Osteocyte (in vitro differentiated cells): ENCODE data around the gene METAP1. TPM values are rescaled to one million over a fixed set of nuclear protein-coding genes. Genes with fewer than 3 reads are reported as not detected.
A peak's percentile ranks its signal among the peaks of the same experiment; 100 is the strongest.

ENCODE experiments used
- DNase-seq: peaks from one replicate; pipeline ENCODE4 v3.0.0; 2021; ENCODE audit warnings: mixed read lengths; ENCODE audit not compliant: unreplicated experiment; ENCODE audit errors: extremely low spot score
- H3K27ac Mint-ChIP-seq: one replicate; pipeline ENCODE4 v1.8.0; 2021; ENCODE audit warnings: mild to moderate bottlenecking, mixed read lengths; ENCODE audit not compliant: unreplicated experiment
- H3K27me3 Mint-ChIP-seq: one replicate; pipeline ENCODE4 v1.8.0; 2021; ENCODE audit warnings: mixed read lengths; ENCODE audit not compliant: unreplicated experiment
- H3K36me3 Mint-ChIP-seq: one replicate; pipeline ENCODE4 v1.8.0; 2021; ENCODE audit warnings: mixed read lengths; ENCODE audit not compliant: unreplicated experiment
- H3K4me1 Mint-ChIP-seq: one replicate; pipeline ENCODE4 v1.8.0; 2021; ENCODE audit warnings: mixed read lengths; ENCODE audit not compliant: unreplicated experiment
- H3K4me3 Mint-ChIP-seq: one replicate; pipeline ENCODE4 v1.8.0; 2021; ENCODE audit warnings: mild to moderate bottlenecking, moderate library complexity, mixed read lengths; ENCODE audit not compliant: unreplicated experiment
- H3K9me3 Mint-ChIP-seq: one replicate; pipeline ENCODE4 v1.8.0; 2021; ENCODE audit warnings: mixed read lengths; ENCODE audit not compliant: unreplicated experiment
- total RNA-seq: library from RNA; stranded (reverse); gene quantifications from 2 replicates; pipeline ENCODE4 v1.2.1, GENCODE V29; 2021
- TF ChIP-seq, protein P1 (sequence below): fragments of 200-600 bp; sonication (generic); IDR thresholded peaks from 2 replicates; pipeline ENCODE4 v1.5.0; 2021; ENCODE audit warnings: antibody characterized with exemption, mild to moderate bottlenecking, moderate library complexity

METAP1 gene
- total RNA-seq, 1 donor from 2014 or later: 28.7 TPM

DNA sequence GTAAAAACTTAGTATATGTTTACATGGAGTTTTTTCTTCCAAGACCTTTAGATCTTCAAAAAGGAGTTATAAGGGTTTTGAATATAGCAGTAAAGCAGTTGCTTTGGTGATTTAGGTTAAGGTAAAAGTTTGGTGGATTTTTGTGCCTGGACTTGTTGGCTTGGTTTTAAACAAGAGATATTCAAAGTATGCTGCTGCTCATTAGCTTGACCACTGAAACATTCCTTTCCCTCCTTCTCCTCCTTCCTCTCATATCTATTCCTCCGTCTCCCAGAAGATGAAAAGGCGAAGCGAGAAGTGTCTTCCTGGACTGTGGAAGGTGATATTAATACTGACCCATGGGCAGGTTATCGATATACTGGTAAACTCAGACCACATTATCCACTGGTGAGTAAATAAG is 38.4 kb downstream of the METAP1 start:
- Mint-ChIP-seq H3K27ac (no peak overlapping the region), H3K36me3 (peaks cover 31% of the 10 kb centered on the region), H3K4me3 (no peak overlapping the region), H3K4me1 (peaks cover 10% of the 10 kb centered on the region), H3K9me3 (peaks cover 15% of the 10 kb centered on the region), H3K27me3 (no peaks in the 10 kb centered on the region)
- TF ChIP-seq, protein P1, sequence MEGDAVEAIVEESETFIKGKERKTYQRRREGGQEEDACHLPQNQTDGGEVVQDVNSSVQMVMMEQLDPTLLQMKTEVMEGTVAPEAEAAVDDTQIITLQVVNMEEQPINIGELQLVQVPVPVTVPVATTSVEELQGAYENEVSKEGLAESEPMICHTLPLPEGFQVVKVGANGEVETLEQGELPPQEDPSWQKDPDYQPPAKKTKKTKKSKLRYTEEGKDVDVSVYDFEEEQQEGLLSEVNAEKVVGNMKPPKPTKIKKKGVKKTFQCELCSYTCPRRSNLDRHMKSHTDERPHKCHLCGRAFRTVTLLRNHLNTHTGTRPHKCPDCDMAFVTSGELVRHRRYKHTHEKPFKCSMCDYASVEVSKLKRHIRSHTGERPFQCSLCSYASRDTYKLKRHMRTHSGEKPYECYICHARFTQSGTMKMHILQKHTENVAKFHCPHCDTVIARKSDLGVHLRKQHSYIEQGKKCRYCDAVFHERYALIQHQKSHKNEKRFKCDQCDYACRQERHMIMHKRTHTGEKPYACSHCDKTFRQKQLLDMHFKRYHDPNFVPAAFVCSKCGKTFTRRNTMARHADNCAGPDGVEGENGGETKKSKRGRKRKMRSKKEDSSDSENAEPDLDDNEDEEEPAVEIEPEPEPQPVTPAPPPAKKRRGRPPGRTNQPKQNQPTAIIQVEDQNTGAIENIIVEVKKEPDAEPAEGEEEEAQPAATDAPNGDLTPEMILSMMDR: no peak
- no peak for DNase-seq

DNA sequence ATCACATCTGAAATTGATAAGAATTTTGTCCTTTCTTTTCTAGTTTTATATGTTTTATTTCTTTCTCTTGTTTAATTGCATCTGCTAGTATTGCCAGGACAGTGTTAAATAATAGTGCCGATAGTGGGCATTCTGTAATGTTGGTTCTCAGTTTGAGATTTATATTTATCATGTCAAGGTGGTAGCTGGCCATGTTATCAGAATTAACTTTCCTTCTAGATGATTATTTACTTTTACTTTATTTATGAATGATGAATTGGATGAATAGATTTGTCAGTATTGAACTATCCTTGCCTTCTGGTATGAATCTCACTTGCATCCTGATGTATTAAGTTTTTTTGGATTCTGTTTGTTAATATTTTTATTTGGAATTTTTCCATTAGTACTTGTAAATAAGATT is 42.7 kb downstream of the METAP1 start:
- DNase-seq: no peak
- Mint-ChIP-seq H3K27ac (no peak overlapping the region), H3K4me3 (no peak overlapping the region), H3K27me3 (no peaks in the 10 kb centered on the region), H3K4me1 (peaks cover 3% of the 10 kb centered on the region), H3K36me3 (peaks cover 49% of the 10 kb centered on the region), H3K9me3 (peaks cover 15% of the 10 kb centered on the region)
- TF ChIP-seq, protein P1: no peak

DNA sequence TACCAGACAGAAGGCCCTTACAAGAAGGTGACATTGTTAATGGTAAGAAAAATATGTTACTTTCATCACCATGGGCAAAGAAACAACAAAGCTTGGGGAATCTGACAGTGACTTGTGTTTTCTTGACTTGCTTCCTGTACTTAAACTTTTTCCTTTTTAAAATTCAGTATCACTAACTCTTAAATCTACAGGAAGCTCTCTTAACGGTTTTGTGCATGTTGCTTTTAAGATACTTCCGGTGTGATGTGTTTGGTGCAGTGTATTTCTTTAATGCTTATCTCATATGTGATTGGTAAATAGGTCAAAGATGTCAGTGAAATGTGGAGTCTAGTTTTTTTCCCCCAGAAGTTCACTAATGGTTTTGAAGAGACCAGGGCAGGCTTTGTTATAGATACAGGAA is 47.8 kb downstream of the METAP1 start:
- Mint-ChIP-seq H3K27ac (no peak overlapping the region), H3K27me3 (no peaks in the 10 kb centered on the region)

DNA sequence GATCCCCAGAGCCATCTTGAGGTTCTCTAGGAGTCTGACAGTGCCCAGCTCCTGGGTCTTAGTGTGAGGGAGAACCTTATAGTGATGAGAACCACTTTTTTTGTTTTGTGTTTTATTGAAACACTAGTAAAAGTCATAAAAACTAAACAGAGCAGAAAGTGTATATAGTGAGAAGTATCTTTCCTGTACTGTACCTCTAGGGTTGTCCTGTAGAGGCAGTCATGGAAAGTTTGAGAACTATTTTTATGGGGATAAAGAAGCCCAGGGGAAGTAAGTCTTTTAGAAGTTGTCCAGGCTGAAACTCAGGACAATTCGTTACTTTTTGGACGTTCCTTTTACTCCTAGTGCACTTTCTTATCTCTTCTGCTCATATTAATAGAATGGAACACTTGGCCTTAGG is 52.2 kb downstream of the METAP1 start:
- Mint-ChIP-seq H3K27ac (no peak overlapping the region), H3K27me3 (no peaks in the 10 kb centered on the region), H3K4me3 (no peak overlapping the region), H3K36me3 (peaks cover 44% of the 10 kb centered on the region), H3K4me1 (no peaks in the 10 kb centered on the region), H3K9me3 (no peaks in the 10 kb centered on the region)
- DNase-seq: no peak
- TF ChIP-seq, protein P1: peak; percentile 8

More for the DNA sequence above, 47.8 kb downstream of the METAP1 start:
- peaks cover 6% of the 10 kb centered on the region for H3K9me3 Mint-ChIP-seq
- TF ChIP-seq, protein P1: no peak
- peaks cover 44% of the 10 kb centered on the region for H3K36me3 Mint-ChIP-seq
- H3K4me1 Mint-ChIP-seq: no peaks in the 10 kb centered on the region
- DNase-seq: no peak
- H3K4me3 Mint-ChIP-seq: no peak overlapping the region

DNA sequence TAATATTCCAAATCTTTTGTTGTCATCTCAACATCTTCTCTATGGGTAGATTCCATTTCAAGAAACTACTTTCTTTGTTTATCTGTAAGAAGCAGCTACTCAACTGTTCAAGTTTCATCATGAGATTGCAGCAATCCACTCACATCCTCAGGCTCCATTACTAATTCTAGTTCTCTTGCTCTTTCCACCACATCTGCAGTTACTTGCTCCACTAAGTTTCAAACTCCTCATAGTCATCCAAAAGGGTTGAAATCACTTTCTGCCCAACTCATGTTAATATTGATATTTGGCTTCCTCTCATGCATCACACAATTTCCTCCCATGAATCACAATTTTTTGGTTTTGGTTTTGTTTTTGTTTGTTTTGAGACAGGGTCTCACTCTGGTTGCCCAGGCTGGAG is 57.4 kb downstream of the METAP1 start:
- no peaks in the 10 kb centered on the region for H3K9me3 Mint-ChIP-seq
- peaks cover 37% of the 10 kb centered on the region for H3K36me3 Mint-ChIP-seq
- no peaks in the 10 kb centered on the region for H3K27me3 Mint-ChIP-seq
- H3K4me1 Mint-ChIP-seq: peaks cover 7% of the 10 kb centered on the region
- no peak for DNase-seq
- H3K4me3 Mint-ChIP-seq: no peak overlapping the region
- no peak overlapping the region for H3K27ac Mint-ChIP-seq
- TF ChIP-seq, protein P1: no peak
